ENCODE data around the gene ITGB7. TPM values are rescaled to one million over a fixed set of nuclear protein-coding genes. Genes with fewer than 3 reads are reported as not detected.

ITGB7 gene
- total RNA-seq, 2 experiments from 2014 or later, result 166 to 180 TPM

DNA sequence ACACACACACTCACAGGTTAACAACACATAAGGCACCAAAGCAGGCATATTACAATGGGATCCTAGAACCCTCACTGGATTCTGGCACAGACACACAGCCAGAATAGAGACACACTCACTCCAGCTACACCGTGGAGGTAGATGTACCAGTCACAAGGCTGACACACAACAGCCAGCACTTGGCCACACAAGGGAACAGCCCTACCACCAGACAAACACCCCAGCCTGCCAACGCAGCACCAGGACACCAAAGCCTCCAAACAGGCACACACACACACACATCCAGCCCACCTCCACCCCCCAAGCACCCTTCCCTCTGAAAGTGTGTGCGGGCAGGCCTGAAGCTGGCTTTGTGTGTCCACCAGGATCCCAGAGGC, 10.9 kb upstream of the ITGB7 start:
- no peaks in the 10 kb centered on the region for H3K27me3 Mint-ChIP-seq
- peak overlapping the region; percentile 45 to 64 for H3K27ac ChIP-seq (ENCODE audit: low read depth in 1 of 2, low read length in 2 of 2)
- intact Hi-C loops (cut with DNase I, micrococcal nuclease), result no loop called here

DNA sequence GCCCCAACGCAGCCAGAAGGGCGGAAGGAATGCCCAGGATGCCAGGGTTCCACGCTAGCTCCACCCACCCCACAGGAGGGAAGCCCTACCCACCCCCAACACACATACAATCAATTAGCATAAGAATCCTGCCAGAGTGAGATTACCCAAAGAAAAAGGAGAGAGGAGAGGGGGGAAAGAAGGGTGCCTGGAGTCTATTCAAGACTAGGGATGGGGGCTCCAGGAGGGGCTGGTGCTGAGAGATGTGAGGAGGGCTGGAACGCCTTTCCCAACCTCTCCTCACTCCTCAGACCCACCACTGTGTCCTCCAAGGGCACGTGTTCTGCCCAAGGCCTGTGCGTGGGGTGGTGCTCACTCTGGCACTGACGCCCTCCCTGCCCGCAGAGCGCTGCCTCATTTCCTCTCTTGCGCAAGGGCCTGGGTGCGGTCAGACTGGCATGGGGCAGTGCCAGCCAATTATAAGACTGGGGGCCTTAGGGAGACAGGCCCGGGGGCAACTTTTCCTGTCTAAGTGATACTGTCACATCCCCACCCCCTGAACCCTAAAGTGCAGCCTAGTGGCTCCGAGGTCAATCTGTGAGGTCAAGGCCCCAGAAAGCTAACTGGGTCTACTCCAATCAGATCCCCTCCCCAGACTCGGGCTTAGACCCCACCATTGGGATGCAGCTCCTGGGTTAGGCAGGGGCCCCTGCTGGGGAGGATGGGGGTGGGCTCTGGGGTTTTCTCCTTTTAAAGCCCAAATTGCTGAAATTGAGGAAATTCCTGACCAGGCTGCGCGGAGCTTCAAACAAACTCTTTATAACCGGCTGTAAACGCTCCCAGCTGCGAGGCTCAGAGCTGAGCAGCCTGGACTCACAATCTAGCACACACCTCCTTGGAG, 10.2 kb upstream of the ITGB7 start:
- Histone ChIP-seq H3K4me1 (ENCODE audit: insufficient read depth, low read length) (peaks cover 77% of the 10 kb centered on the region), H3K4me3 (ENCODE audit: low read length) (peak overlapping the region; percentile 77), H3K27ac (ENCODE audit: low read depth in 1 of 2, low read length in 2 of 2) (peak overlapping the region; percentile 45 to 64), H3K9me3 (ENCODE audit: control insufficient read depth in 1 of 2, insufficient read depth in 1 of 2, low read length in 2 of 2) (no peaks in the 10 kb centered on the region), H3K36me3 (ENCODE audit: insufficient read depth, low read length) (peaks cover 39% of the 10 kb centered on the region), H3K27me3 (ENCODE audit: control insufficient read depth in 1 of 2, insufficient read depth in 2 of 2, low read length in 2 of 2) (no peaks in the 10 kb centered on the region)
- TF ChIP-seq, protein P1, sequence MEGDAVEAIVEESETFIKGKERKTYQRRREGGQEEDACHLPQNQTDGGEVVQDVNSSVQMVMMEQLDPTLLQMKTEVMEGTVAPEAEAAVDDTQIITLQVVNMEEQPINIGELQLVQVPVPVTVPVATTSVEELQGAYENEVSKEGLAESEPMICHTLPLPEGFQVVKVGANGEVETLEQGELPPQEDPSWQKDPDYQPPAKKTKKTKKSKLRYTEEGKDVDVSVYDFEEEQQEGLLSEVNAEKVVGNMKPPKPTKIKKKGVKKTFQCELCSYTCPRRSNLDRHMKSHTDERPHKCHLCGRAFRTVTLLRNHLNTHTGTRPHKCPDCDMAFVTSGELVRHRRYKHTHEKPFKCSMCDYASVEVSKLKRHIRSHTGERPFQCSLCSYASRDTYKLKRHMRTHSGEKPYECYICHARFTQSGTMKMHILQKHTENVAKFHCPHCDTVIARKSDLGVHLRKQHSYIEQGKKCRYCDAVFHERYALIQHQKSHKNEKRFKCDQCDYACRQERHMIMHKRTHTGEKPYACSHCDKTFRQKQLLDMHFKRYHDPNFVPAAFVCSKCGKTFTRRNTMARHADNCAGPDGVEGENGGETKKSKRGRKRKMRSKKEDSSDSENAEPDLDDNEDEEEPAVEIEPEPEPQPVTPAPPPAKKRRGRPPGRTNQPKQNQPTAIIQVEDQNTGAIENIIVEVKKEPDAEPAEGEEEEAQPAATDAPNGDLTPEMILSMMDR (IDR thresholded peaks at IDR 0.05), result no peak
- intact Hi-C loops (cut with DNase I, micrococcal nuclease), result no loop called here
- H3K27ac Mint-ChIP-seq, result peak overlapping the region; percentile 90
- H3K4me3 Mint-ChIP-seq, result peak overlapping the region; percentile 100
- no peak for ATAC-seq (ENCODE audit: poor library complexity)
- ChIA-PET CTCF (interaction anchor here (1.1 to 8.3 kb wide), 2 partner anchors 35 to 58 kb away, joined by 3 to 68 read pairs; a partner anchor contains a TSS), POLR2A (interaction anchor here (0.7 to 5.6 kb wide), 6 partner anchors 9 to 78 kb away, joined by 3 to 43 read pairs (median 16); partner anchors contain the start of genes CSAD, ESPL1, ITGB7 and PFDN5)
- peak in 7 of 14 experiments; percentile 21 to 80 (median 56) for DNase-seq
- H3K4me1 Mint-ChIP-seq (ENCODE audit: low read depth), result peaks cover 76% of the 10 kb centered on the region
- H3K36me3 Mint-ChIP-seq (ENCODE audit: low read depth), result peaks cover 62% of the 10 kb centered on the region
- no peaks in the 10 kb centered on the region for H3K9me3 Mint-ChIP-seq
- H3K27me3 Mint-ChIP-seq, result no peaks in the 10 kb centered on the region

More for the DNA sequence above, 10.9 kb upstream of the ITGB7 start:
- H3K36me3 ChIP-seq (ENCODE audit: insufficient read depth, low read length), result peaks cover 32% of the 10 kb centered on the region
- ChIA-PET CTCF (interaction anchor here (8.3 kb wide), 1 partner anchor 34 kb away, joined by 68 read pairs; a partner anchor contains a TSS), POLR2A (interaction anchor here (0.7 to 5.6 kb wide), 5 partner anchors 10 to 77 kb away, joined by 3 to 43 read pairs (median 14); partner anchors contain the start of genes CSAD, ITGB7, PFDN5 and ZNF740)
- peak in 1 of 14 experiments; percentile 29 for DNase-seq
- H3K4me3 ChIP-seq (ENCODE audit: low read length), result peak overlapping the region; percentile 77
- no peak for ATAC-seq (ENCODE audit: poor library complexity)
- peaks cover 81% of the 10 kb centered on the region for H3K4me1 ChIP-seq (ENCODE audit: insufficient read depth, low read length)
- H3K36me3 Mint-ChIP-seq (ENCODE audit: low read depth), result peaks cover 56% of the 10 kb centered on the region
- H3K4me3 Mint-ChIP-seq, result peak overlapping the region; percentile 100
- TF ChIP-seq, protein P1 (IDR thresholded peaks at IDR 0.05), result no peak
- H3K27ac Mint-ChIP-seq, result peak overlapping the region; percentile 90
- peaks cover 80% of the 10 kb centered on the region for H3K4me1 Mint-ChIP-seq (ENCODE audit: low read depth)
- H3K9me3 ChIP-seq (ENCODE audit: control insufficient read depth in 1 of 2, insufficient read depth in 1 of 2, low read length in 2 of 2), result no peaks in the 10 kb centered on the region
- H3K9me3 Mint-ChIP-seq, result no peaks in the 10 kb centered on the region
- H3K27me3 ChIP-seq (ENCODE audit: control insufficient read depth in 1 of 2, insufficient read depth in 2 of 2, low read length in 2 of 2), result no peaks in the 10 kb centered on the region

DNA sequence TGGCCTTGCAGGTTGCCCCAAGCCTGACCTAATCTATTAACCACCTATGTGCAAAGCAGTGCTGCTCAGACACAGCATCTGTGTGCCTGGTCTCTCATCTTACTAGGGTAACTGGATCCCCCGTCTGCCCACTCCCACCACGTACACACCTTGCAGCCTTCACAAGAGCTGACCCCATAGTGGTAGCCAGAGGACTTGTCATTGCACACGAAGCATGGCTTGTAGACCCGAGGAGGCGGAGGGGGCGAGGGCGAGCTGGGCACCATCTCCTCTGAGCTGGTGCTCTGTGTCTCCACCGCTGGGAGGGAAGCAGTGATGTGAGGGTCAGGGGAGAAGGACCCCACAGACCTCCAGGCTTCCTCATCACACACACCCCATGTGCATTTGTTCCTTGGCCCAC, 8.4 kb upstream of the ITGB7 start:
- H3K36me3 ChIP-seq (ENCODE audit: insufficient read depth, low read length), result peaks cover 57% of the 10 kb centered on the region
- peaks cover 74% of the 10 kb centered on the region for H3K4me1 Mint-ChIP-seq (ENCODE audit: low read depth)
- no peak overlapping the region for H3K4me3 ChIP-seq (ENCODE audit: low read length)
- H3K27me3 ChIP-seq (ENCODE audit: control insufficient read depth in 1 of 2, insufficient read depth in 2 of 2, low read length in 2 of 2), result no peaks in the 10 kb centered on the region
- no peaks in the 10 kb centered on the region for H3K9me3 Mint-ChIP-seq
- POLR2A ChIA-PET, result interaction anchor here (1.3 to 3.5 kb wide), 5 partner anchors 35 to 108 kb away, joined by 4 to 17 read pairs (median 9); partner anchors contain the start of genes AAAS, CSAD, ESPL1 and ZNF740
- no peaks in the 10 kb centered on the region for H3K9me3 ChIP-seq (ENCODE audit: control insufficient read depth in 1 of 2, insufficient read depth in 1 of 2, low read length in 2 of 2)
- CTCF ChIA-PET, result interaction anchor here (8.3 kb wide), 1 partner anchor 36 kb away, joined by 68 read pairs; a partner anchor contains a TSS
- peaks cover 72% of the 10 kb centered on the region for H3K36me3 Mint-ChIP-seq (ENCODE audit: low read depth)
- intact Hi-C loops (cut with DNase I, micrococcal nuclease), result no loop called here
- peak overlapping the region; percentile 29 to 31 for H3K27ac ChIP-seq (ENCODE audit: low read depth in 1 of 2, low read length in 2 of 2)
- TF ChIP-seq, protein P1 (IDR thresholded peaks at IDR 0.05), result no peak
- H3K27ac Mint-ChIP-seq, result peak overlapping the region; percentile 90
- ATAC-seq (ENCODE audit: poor library complexity) (no peak), DNase-seq (no peak)
- peak overlapping the region; percentile 100 for H3K4me3 Mint-ChIP-seq
- peaks cover 70% of the 10 kb centered on the region for H3K4me1 ChIP-seq (ENCODE audit: insufficient read depth, low read length)
- no peaks in the 10 kb centered on the region for H3K27me3 Mint-ChIP-seq

Measured in CD4-positive, alpha-beta T cell (primary cell).